ENCODE measurements around the gene MAP6. TPM values are rescaled to one million over a fixed set of nuclear protein-coding genes. Genes with fewer than 3 reads are reported as not detected.

MAP6 gene
- total and polyA plus RNA-seq, 9 of the 15 experiments (the other 6 are each of a cell fraction or from before 2014, with no cell fraction given), result not detected

GRCh38 chr11:75563978-75564552 is 104.8 kb downstream of the MAP6 start (continued):
- TF ChIP-seq CTCF (IDR thresholded peaks at IDR 0.05 in 2 of 3, conservative IDR thresholded peaks at IDR 0.05 in 1 of 3; ENCODE audit: insufficient read depth in 2 of 3, low read depth in 1 of 3, low read length in 3 of 3) (peak; percentile 75 to 98 (median 84)), MLX (CRISPR knock-in tag; conservative IDR thresholded peaks at IDR 0.05) (no peak), CTBP1 (IDR thresholded peaks at IDR 0.05; ENCODE audit: borderline replicate concordance) (no peak; the same call in 1 of the 2 replicates), ZNF695 (CRISPR knock-in tag; IDR thresholded peaks at IDR 0.05) (no peak), ZNF407 (IDR thresholded peaks at IDR 0.05; ENCODE audit: low read depth) (no peak), BRF2 (IDR thresholded peaks at IDR 0.05; ENCODE audit: borderline replicate concordance, insufficient read depth, insufficient read length) (no peak), ERF (CRISPR knock-in tag; IDR thresholded peaks at IDR 0.05) (no peak), ZNF395 (CRISPR knock-in tag; IDR thresholded peaks at IDR 0.05) (no peak), ZFX (CRISPR knock-in tag; IDR thresholded peaks at IDR 0.05) (peak; percentile 96), ATF1 (CRISPR knock-in tag; IDR thresholded peaks at IDR 0.05) (peak; percentile 62), ATF1 (tag; IDR thresholded peaks at IDR 0.05) (peak; percentile 82), NELFE (IDR thresholded peaks at IDR 0.05; ENCODE audit: insufficient read depth, insufficient read length) (no peak)

Measured in K562 (cell line).